GM21786 (cell line): ENCODE data around the gene FOXF2.

Source experiments
- ATAC-seq: cut with Tn5 transposase; IDR thresholded peaks from one replicate; pipeline ENCODE4 v1.9.1; 2021; ENCODE audit not compliant: unreplicated experiment

Gene FOXF2

DNA sequence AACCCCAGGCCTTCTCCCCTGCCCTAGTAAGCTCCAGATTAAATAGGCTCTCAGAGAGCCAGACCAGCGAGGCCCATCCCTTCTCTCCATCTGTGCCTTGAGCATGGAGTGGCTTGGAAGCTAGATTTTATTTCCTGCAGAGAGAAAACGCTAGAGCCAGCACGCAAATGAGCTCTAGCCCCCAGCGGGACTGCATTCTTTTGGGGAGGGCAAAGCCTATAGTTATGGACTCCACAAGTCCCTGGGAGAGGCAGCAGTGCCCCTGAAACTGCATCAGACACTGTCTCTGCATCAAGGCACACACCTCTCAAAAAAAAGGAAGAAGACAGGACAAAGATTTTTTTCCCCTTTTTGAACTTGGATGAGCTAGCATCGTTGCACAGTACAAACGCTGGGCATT, 15.8 kb downstream of the FOXF2 start:
- ATAC-seq, result no peak

DNA sequence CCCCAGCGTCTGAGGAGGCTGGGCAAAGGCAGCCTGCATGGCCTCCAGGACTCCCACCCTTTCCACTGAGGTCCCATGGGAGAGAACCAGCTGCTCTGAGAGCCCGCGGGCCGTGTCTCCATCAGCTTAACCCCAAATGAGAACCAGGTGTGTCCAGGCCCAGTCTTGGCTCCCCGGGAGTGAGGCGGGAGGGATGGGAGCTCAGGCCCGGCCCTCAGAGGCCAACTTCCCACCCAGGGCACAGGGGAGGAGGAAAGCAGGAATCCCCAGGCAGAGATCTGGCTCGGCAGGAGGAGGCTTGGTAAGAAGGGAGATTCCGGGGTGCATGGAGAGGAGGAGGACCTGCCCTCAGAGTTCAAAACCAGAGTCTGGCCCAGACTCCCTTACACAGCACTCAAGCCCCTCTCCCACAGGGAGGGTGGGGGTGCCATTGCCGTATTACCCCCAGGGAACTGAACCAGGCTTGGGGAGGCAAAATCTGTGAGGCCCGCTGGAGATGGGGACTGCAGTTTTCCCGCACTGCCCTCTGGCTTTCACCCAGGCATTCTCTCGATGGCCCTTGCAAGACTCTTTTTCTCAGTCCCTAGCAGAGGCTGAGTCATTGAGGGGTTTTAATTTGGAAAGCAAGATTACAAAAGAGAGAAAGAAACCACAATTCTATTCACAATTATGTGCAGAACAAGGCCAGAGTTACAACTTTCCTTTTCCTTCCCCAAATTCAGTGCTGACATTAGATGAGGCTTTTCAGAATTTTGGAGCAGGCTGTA, 17.1 kb downstream of the FOXF2 start:
- no peak for ATAC-seq

DNA sequence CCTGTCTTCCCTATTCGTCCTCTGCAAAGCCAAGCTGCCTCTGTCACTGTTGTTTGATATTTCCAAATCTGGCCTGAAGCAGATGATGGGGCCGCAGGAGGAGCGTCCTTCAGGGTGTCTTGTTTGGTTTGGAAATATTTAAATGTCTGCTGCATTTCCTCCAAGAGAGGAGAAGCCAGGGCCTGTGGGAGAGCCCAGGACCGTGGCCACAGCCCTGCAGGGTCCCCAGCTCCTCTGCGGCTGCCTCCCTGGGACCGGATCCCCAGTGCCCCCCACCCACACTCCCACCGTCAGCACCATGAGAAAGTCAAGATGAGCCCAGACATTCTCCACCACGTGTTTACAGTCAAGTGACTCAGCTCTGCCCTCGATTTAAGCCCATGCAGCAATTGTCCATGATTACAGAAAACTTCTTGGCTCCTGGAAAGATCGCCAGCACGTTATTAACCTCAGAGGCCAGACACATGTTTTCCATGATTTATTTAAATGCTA, 18.2 kb downstream of the FOXF2 start:
- no peak for ATAC-seq

DNA sequence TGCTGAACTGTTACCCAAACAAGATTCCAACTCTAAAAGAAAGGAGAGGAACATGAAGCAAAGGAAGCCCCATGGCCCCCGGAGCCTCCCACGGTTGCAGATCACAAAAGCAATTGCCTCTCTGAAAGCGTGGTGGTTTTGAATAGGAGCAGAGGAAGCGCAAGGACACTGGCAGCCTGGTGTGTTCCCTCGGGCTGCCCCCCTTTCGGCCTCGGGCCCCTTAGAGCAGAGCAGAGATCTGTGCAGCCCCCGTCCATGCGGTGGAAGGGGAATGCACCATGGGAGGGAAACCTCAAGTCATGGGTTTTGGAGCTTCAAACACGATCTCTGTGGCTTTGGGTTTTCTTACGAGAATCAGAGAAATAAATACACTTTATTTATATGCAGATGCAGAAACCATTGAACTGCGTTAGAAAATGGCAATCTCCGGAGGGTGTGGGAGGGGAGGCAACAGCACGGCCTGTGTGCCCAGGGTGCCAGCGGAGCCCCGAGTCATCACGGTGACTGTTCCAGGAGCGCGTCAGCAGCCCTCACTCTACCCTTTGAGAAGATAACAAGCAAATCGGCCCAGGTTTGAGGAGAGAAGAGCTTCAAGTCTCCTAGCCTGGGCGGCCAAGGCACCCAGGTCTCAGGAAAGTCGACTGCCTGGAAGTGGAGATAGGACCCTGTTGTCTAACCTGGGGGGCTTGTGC, 20.5 kb downstream of the FOXF2 start:
- no peak for ATAC-seq

DNA sequence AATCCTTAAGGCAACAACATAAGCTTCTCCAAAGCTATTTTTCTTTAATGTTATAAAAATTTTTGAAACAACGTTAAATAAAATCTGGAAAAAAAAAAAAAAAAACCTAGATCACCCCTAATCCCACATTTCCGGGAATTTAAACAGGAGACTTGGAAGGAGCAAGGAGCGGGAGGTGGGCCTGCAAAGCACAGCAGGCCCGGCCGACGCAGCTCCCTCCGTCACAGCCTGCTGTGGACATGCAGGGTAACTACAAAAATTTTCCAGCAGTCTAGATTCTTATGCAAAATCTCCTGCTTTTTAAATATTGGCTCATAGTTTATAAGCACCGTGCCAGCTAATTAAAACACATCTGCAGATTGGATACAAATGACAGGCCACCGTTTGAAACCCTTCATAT, 23.5 kb downstream of the FOXF2 start:
- ATAC-seq, result no peak

DNA sequence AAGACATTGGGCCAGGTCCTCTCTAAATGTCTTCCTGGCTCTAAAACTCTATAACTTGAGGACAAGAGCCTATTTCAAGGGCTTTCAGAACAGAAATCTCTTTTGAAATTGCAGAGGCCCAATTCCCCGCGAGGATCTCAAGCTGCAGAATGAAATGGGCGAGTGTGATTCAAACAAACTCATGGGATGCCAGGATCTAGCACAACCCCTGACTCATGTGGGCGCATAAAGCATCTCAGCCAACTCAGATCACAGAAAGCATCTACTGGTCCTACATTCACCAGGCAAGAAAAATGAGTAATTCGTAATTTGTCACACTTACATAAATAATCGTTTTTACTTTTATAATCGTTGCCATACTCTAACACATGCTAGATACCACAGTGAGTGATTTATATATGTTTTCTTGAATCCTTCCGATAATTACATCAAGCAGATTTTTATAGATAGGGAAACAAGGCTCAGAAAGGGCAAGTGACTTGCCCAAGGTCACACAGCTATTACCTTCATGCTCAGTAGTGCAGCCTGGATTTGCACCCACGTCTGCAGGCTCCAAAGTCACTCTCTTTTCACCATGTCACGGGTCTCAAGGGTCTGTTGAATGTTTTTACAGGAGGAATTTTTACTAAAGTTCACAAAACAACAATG, 26.2 kb downstream of the FOXF2 start:
- no peak for ATAC-seq

DNA sequence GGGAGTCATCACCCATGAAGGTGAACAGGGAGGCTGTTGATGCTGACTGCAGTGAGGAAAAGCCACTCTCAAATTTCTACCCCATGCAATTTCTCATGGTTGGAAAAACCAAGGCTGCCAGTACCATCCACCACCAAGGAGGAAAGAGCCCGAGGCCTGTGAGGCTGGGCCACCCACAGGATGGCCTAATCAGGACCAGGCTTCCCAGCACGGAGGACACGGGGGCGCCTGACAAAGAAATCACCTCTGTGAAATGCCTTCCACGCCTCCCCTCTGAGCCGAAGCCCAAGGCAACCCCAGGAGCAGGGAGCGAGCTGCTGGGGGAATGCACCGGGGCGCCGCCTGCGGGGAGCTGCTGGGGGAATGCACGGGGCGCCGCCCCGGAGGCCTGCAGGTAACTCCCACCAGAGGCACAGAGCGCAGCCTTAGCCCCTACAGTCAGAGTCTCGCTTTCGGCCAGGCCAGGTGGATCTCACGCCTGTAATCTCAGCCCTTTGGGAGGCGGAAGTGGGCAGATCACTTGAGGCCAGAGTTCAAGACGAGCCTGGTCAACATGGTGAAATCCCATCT, 26.9 kb downstream of the FOXF2 start:
- no peak for ATAC-seq

DNA sequence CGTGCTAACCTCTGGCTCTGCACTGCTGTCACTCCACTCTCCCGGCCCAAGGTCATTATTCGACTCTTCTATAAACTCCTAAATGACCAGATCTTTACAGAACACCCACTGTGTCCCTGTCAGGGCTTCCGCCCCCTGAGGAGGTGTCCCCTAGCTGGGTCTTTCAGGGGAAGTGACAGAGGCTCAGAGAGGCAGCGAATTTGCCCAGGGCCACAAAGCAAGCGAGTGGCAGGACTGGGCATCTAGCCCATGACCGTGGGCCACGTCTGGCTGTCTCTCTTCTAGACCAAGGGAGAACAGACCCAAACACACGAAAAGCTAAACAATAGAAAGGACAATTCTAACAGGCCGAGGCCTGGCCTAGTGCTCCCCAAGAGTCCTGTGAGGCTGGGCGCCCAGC, 27.4 kb downstream of the FOXF2 start:
- no peak for ATAC-seq

DNA sequence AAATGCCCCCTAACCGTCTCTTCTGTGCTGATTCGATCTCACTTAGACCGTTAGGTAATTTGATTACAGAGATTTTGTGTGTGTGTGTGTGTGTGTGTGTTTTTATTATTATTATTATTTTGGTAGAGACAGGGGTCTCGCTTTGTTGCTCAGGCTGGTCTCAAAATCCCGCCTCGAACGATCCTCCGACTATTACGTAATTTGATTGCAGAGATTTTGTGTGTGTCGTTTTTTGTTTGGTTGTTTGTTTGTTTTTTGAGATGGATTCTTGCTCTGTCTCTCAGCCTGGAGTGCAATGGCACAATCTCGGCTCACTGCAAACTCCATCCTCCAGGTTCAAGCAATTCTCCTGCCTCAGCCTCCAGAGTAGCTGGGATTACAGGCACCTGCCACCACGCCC, 28.3 kb downstream of the FOXF2 start:
- no peak for ATAC-seq

DNA sequence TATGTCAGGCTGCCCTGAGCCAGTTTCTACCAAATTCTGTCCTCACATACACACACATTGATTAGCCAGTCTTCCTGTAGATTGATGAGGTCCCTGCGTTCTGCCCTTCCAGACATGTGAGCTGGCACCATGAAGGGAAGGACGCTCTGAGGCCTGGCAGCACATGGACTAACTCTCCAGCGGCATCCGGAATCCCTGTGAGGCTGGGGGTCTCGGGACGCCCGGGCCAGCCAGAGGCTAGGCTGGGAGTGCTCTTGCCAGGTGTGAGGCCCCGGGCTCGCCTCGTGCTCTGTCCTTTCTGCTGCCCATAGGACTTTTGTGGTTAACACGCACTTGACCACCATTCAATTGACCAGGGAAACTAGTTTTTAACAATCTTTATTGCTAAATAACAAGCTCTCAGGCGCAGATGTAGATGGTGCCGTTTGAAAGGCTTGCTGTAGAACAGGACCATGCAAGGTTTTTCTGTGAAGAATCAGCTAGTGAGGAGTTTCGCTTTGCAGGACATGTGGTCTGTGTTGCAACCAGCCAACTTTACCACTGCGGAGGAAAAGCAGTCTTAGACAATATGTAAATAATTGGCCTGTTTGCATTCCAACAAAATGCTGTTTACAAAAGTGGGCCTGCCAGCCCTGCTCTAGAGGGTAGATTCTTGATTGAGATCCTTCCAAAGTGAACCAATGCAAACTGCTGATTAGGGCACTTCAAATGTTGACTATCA, 29.3 kb downstream of the FOXF2 start:
- no peak for ATAC-seq

DNA sequence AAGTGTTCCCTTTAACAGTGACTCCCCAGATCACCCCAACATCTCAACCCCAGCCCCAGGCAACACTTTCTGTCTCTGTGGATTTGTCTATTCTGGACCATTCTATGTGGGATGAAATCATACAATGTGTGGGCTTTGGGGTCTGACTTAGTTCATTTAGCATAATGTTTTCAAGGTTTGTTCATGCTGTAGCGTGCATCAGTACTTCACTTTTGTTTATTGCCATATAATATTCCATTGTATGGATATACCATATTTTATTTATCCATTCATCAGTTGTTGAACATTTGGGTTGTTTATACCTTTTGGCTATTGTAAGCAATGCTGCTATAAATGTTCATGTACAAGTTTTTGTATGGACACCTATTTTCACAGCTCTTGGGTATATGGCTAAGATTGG, 31.0 kb downstream of the FOXF2 start:
- ATAC-seq, result no peak

DNA sequence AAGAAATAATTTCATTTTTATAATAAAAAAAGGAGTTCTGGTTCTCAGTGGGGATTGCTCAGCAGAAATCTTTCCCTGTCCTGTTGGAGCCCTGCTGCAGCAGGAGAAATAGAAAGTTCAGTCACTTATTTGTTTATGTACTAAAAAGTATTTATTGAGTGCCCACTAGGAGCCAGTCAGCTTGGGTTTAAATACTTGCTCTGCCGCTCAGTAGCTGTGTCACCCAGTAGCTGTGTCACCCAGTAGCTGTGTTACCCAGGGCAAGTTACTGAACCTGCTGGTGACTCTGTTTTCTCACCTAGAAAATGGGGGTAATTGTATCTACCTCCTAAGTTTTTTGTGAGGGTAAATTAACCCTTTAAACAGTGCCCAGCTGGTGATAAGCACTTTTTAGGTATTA, 32.9 kb downstream of the FOXF2 start:
- no peak for ATAC-seq

DNA sequence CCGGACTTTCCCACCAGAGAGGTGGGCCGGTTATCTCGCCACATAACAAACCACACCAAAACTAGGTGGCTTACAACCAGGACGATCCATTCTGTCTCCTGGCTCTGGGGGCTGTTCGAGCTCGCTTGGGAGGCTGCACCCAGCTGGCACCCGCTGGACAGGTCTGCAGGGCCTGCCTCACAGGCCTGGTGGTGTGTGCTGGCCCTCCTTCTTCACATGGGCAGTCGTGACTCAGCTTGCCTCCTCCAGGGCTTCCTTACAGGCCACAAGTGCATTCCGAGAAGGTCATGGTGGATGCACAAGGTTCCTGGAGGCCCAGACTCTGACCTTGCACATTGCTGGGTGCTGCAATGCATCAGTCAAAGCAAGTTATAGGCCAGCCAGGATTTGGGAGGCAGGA, 34.2 kb downstream of the FOXF2 start:
- no peak for ATAC-seq

DNA sequence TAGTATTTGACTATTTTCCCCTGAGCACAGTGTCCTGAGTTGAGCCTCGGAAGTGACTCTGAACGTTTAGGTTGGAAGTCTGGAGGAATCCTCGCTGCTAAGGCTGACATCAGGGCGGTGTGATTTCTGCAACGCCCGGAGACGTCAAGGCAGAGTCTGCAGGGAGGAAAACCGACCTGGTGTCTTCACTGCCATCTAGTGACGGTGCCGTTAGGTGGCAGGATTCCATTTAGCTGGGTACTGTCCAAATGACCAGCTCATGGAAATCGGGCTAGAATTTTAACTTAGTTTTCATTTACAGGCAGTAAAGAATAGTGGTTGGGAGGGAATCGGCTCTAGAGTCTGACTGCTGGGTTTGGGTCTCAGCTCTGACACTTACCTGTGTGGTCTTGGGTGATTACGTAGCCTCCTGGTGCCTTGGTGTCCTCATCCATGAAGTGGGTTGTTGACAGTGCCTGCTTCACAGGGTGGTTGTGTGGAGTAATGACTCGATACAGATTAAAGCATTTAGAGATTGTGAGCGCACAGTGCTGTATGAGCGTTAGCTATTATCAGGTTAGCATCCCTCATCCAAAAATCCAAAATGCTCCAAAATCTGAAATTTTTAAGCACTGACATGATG, 35.0 kb downstream of the FOXF2 start:
- no peak for ATAC-seq

DNA sequence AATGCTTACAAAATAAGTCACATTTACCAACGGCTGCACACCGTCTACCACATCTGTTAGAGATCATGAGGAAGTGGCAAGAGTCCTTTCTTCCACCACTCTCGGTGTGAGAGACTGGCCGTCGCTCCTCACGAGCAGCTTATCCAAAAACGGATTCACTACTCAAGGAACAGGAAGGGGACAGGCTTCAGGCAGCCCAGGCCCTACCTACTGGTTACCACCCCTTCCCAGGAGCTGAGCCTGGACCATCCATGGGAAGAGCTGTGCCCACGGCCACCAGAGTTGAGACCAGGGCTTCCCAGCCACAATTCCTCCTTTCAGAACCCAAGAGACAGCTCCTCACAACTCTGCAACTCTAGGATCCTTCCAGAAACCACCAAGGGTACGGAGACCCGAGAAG, 37.0 kb downstream of the FOXF2 start:
- ATAC-seq, result no peak

DNA sequence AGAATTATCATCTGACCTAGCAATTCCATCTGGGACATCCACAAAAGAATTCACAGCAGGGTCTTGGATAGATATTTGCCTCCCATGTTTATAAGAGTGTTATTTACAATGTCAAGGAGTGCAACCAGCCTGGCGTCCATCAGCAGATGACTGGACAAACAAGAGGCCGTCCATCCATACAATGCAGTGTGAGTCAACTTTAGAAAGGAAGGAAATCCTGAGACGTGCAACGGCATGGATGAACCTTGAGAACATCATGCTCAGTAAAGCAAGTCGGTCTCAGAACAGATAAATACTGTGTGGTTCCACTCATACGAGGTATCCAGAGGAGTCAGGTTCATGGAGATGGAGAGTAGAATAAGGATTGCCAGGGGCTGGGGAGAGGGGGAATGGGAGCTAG, 46.4 kb downstream of the FOXF2 start:
- ATAC-seq, result no peak

DNA sequence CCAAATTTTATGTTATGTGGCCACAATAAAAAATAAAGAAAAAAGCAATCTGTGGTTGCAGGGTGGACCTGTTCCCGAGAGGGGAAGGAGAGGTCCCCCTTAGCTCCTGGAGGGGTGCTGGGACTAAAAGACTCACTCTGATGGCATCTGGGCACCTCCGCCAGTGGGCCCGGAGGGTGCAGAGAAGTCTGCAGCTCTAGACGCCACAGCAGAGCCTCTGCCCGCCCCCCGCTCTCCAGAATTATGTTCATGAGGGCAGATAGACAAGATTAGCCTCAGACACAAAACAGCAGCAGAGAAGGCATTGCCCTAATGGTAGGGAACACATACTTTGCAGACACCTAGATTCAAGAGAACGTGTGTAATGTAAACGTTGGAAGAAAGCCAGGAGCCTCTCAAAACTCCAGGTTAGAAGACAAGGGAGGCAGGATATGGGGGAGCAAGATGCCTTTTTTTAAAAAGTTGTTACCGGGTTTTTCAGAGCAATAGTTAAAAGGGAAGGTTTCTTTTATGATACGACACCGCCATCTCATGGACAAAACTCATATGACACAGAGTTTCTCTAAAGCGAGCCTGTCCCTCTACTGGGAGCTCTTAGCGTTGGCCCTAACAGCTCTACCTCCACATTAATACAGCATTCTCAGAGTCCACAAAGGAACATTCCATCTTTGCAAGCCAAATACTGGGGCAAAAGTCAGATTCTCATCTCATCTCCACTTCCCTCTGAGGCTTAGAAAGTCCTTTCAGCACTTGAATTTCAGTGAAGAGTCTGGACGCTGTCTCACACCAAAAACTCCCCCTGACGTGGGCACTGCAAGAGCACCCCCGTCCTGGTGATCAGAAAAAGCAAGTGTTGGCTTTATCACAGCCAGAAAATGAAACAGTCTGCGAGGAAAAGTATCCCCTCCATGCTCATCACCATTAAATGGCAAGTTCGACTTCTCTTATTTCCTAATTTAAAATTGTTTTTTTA, 47.2 kb downstream of the FOXF2 start:
- no peak for ATAC-seq

DNA sequence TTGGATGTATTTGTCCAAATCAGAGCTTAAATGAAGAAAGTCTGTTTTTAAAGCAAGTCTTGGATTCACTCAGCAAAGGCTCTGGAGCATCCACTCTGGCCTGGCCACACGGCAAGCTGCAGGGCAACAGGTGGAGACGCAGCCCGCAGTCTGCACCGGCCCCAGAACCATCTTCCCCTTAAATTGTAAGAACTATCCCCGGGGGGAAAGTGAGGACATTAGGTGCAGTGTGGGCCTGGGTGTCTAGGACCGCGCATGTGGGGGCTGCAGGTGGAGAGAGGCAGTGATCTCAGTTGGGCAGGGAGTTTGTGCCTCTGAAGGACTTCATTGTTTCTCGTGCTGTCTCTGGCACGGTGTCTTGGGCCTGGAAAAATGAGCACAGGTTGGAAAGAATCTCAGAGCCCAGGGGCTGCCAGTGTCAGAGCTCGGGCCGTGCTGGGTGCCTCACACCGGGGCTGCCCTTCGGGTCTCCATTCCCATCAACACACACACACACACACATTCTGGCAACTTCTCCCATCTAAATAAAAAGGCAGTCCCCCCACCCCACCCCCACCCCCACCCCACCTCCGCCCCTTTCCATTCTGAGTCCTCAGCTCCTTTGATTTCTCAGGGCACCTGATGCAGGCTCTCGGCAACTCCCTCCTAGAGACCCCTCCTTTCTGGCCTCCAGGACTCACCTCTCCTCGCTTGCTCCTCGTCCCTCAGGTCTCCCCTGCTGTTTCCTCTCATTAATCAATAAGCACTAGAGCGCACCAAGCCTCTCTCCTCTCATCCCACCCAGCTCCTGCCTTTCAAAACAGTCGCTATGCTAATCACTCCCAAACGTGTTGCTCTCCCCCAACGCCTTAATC, 48.4 kb downstream of the FOXF2 start:
- no peak for ATAC-seq

DNA sequence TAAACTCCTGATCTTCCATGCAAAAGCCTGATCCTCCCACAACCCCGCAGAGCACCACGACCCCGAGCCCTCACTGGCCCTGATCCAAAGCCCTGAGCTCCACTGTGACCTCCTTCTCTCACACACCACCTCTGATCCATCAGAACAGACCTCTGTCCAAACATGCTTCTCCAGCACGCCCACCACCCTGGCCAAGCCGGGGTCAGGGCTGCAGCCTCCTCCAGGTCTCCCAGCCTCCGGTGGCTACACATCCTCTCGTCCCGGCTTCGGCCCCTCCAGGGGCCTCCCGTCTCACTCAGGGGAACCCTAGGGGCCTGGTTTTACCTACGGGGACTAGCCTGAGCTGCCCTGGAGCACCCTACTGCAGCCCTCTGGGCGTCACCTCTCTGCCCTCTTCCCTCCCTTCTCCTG, 49.1 kb downstream of the FOXF2 start:
- ATAC-seq, result no peak
